Measurements from ENCODE around the gene CCDC43.

The CCDC43 gene

DNA sequence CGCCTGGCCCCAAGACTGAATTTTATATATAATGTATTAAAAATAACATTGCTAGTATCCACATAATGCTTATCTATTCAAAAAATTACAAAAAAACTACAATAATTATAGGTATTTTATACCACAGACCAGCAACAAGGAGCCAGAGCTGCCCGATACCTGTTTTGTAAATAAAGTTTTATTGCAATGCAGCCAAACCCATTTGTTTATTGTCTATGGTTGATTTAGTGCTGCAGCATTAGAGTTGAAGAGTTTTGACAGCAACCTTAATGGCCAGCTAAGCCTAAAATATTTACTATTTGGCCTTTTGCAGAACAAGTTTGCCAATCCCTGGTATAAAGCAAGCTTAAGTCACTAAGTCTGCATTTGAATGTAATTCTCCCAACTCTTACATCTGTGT, 27.7 kb downstream of the CCDC43 start:
- H3K27ac ChIP-seq, result no peak overlapping the region
- no peak for TF ChIP-seq ZFX (IDR thresholded peaks at IDR 0.05)
- TF ChIP-seq, protein P1, sequence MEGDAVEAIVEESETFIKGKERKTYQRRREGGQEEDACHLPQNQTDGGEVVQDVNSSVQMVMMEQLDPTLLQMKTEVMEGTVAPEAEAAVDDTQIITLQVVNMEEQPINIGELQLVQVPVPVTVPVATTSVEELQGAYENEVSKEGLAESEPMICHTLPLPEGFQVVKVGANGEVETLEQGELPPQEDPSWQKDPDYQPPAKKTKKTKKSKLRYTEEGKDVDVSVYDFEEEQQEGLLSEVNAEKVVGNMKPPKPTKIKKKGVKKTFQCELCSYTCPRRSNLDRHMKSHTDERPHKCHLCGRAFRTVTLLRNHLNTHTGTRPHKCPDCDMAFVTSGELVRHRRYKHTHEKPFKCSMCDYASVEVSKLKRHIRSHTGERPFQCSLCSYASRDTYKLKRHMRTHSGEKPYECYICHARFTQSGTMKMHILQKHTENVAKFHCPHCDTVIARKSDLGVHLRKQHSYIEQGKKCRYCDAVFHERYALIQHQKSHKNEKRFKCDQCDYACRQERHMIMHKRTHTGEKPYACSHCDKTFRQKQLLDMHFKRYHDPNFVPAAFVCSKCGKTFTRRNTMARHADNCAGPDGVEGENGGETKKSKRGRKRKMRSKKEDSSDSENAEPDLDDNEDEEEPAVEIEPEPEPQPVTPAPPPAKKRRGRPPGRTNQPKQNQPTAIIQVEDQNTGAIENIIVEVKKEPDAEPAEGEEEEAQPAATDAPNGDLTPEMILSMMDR (conservative IDR thresholded peaks at IDR 0.05), result no peak

DNA sequence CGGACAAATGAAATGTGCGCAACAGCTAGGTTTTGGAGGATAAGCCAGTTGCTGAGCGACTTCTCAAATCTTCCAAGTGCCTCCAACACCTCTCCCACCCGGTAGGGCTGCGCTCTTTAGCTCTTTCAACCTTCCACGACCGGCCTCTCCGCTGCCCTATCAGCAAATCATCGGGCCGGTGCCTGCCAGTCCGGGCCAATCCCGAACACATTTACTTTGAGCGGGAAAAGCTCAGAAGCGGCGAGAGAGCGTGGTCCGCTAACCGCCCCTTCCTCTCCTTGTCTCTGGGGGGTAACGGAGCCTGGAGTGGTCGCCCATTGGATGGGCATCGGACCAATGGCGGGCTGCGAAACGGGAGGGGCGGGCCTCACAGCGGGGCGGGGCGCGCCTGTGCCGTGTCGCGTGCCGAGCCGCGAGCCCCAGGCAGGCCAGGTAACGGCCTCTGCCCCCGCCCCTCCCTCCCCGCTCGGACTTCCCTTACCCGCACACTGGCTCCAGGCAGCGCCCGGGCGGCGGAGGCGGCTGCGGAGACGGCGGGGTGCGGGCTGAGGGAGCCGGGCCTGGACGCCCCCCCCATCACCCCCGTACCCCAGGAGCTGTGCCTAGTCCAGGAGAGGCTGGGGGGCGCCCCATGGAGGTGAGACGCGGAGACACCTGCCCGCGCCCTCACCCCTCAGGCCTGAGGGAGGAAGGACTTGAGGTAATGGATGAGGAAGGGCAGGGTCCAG, 33.4 kb downstream of the CCDC43 start, which contains the start of gene MEIOC:
Gene MEIOC (plus strand): TSS at position 486 of the 728 bp plus-strand sequence. CDS start 146 bp downstream, at position 632.
- H3K27ac ChIP-seq, result no peak within 1 kb of the TSS
- TF ChIP-seq ZFX (IDR thresholded peaks at IDR 0.05), result no peak
- TF ChIP-seq, protein P1 (conservative IDR thresholded peaks at IDR 0.05), result no peak

DNA sequence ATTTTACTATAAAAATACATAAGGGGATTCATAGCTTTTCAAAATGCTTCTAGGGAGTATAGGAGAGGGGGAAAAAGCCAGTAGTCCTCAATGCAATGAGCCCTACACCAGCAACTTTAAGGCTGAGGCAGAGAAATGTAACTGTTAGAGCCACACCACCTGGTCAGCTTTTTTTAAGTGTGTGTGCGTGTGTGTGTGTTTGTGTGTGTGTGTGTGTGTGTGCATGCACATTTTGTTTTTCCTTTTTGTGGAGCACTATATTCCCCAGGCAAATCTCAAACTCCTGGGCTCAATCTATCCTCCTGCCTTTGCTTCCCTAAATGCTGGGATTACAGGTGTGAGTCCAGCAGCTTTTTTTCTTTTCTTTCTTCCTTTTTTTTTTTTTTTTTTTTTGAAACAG, 35.6 kb downstream of the CCDC43 start:
- no peak overlapping the region for H3K27ac ChIP-seq
- TF ChIP-seq, protein P1 (conservative IDR thresholded peaks at IDR 0.05), result no peak
- TF ChIP-seq ZFX (IDR thresholded peaks at IDR 0.05), result no peak

DNA sequence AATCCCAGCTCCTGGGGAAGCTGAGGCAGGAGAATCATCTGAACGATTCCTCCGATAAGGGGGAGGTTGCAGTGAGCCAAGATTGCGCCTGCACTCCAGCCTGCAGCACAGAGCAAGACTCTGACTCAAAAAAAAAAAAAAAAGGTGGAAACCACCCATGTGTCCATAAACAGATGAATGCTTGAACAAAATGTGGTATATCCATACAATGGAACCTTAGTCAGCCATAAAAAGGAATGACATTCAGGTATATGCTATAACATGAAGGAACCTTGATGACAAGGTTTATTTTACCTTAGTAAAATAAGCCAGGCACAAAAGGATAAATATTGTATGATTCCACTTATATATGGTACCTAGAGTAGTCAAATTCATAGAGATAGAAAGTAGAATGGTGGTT, 36.2 kb downstream of the CCDC43 start:
- no peak for TF ChIP-seq ZFX (IDR thresholded peaks at IDR 0.05)
- TF ChIP-seq, protein P1 (conservative IDR thresholded peaks at IDR 0.05), result no peak
- no peak overlapping the region for H3K27ac ChIP-seq

DNA sequence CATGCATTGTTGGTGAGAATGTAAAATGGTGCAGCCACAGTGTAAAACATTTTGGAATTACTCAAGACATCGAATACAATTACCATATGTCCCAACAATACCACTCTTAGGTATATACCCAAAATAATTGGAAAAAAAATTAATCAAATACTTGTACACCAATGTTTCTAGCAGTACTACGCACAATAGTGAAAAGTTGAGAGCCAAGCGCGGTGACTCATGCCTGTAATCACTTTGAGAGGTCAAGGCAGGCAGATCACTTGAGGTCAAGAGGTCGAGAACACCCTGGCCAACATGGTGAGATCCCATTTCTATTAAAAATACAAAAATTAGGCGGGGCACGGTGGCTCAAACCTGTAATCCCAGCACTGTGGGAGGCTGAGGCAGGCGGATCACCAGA, 36.8 kb downstream of the CCDC43 start:
- TF ChIP-seq, protein P1 (conservative IDR thresholded peaks at IDR 0.05), result no peak
- no peak for TF ChIP-seq ZFX (IDR thresholded peaks at IDR 0.05)
- H3K27ac ChIP-seq, result no peak overlapping the region

DNA sequence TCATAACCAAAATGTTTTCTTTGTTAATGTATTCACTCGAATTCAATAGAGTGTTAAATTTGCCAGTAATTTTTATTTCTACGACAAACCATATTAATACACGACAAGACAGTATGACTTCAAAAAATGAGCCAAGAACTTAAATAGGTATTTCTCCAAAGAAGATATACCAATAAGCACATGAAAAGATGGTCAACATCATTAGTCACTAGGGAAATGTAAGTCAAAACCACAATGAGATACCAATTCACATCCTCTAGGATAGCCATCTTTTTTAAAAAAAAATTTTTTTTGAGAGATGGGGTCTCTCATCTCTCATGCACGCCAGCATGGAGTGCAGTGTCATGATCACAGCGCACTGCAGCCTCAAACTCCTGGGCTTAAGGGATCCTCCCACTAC, 38.3 kb downstream of the CCDC43 start:
- no peak overlapping the region for H3K27ac ChIP-seq
- TF ChIP-seq, protein P1 (conservative IDR thresholded peaks at IDR 0.05), result no peak
- no peak for TF ChIP-seq ZFX (IDR thresholded peaks at IDR 0.05)

DNA sequence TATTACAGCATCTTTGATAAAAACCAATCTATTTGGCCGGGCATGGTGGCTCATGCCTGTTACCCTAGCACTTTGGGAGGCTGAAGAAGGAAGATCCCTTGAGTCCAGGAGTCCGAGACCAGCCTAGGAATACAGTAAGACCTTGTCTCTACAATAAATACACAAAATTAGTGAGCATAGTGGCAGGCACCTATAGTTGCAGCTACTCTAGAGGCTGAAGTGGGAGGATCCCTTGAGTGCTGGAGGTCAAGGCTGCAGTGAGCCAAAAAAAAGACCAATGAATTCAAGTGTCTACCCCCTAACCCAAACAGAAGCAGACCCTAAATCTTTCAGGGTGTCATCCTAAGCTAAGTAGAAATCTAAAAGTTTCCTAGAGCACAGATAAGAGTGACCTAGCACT, 40.6 kb downstream of the CCDC43 start:
- no peak overlapping the region for H3K27ac ChIP-seq
- TF ChIP-seq, protein P1 (conservative IDR thresholded peaks at IDR 0.05), result no peak
- no peak for TF ChIP-seq ZFX (IDR thresholded peaks at IDR 0.05)
